ENCODE results near the gene LRRC26.

LRRC26 gene

GRCh38 chr9:137166380-137167229 lies 3.2 kb downstream of the LRRC26 start:
- no peak for DNase-seq

GRCh38 chr9:137165250-137165836 lies 4.5 kb downstream of the LRRC26 start:
- no peak for DNase-seq

GRCh38 chr9:137164370-137165249 lies 5.2 kb downstream of the LRRC26 start:
- no peak for DNase-seq

GRCh38 chr9:137163805-137164204 lies 6.0 kb downstream of the LRRC26 start:
- no peak for DNase-seq

GRCh38 chr9:137163365-137163715 lies 6.5 kb downstream of the LRRC26 start:
- peak in 3 of 4 experiments; percentile 10 to 35 (median 26) for DNase-seq

- DNase-seq, result peak in 3 of 4 experiments; percentile 13 to 32 (median 22)
Observed at GRCh38 chr9:137162505-137163364, 7.1 kb downstream of the LRRC26 start.

GRCh38 chr9:137161558-137162486 lies 8.0 kb downstream of the LRRC26 start:
- no peak for DNase-seq

GRCh38 chr9:137160716-137161557 lies 8.9 kb downstream of the LRRC26 start:
- DNase-seq, result no peak

- no peak for DNase-seq
Observed at GRCh38 chr9:137160054-137160425, 9.8 kb downstream of the LRRC26 start.

GRCh38 chr9:137159105-137160053 lies 10.5 kb downstream of the LRRC26 start:
- DNase-seq, result no peak

DNA sequence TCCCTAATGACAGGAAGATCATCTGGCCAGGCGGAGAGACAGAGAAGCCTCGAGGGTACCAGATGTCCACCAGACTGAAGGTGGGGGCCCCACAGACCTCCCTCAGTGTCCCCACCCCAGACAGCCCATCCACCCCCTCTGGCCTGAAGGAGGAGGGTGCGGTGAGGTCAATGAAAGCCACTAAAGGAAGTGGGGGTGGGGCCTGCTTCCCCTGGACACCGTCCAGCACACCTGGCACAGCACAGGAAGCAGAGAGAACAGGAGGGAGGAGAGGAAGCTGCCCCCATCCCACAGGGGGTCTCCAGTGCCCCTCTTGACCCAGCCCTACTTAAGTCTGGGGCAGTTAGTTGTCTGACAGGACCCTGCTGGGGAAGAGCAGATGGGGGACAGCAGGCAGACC lies 11.2 kb downstream of the LRRC26 start:
- no peak for DNase-seq

GRCh38 chr9:137157618-137158415 lies 12.0 kb downstream of the LRRC26 start:
- DNase-seq, result no peak

DNA sequence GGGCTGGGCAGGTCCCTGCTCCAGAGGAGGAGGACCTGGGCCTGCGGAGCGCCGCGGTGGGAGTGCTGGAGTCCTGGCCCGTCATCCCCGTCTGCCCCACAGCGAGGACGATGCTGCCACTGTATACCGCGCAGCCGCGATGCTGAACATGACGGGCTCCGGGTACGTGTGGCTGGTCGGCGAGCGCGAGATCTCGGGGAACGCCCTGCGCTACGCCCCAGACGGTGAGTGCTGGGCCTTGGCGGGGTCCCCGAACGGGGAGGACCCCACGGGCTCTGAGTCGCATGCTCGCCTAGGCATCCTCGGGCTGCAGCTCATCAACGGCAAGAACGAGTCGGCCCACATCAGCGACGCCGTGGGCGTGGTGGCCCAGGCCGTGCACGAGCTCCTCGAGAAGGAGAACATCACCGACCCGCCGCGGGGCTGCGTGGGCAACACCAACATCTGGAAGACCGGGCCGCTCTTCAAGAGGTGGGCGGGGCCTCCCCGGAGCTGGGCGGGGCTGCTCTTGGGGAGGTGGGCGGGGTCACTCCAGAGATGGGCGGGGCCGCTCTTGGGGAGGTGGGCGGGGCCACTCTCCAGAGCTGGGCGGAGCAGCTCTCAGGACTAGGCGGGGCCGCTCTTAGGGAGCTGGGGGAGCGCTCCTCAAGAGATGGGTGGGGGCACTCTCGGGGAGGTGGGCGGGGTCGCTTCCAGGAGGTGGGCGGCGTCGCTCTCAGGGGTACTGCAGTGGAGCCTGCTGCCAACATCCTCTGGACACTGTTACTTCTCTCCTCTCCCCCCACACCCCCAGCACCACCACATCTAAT lies 13.1 kb downstream of the LRRC26 start:
- DNase-seq, result peak; percentile 68 to 87 (median 78)

GRCh38 chr9:137152844-137153405 lies 16.9 kb downstream of the LRRC26 start:
- no peak for DNase-seq

- DNase-seq, result peak; percentile 51 to 73 (median 62)
Observed at GRCh38 chr9:137150617-137151457, 19.0 kb downstream of the LRRC26 start.
